Sigmoid colon (tissue), 7 donors: Measurements from ENCODE around the gene RFX3. TPM values are rescaled to one million over a fixed set of nuclear protein-coding genes. Genes with fewer than 3 reads are reported as not detected.
A peak's percentile ranks its signal among the peaks of the same experiment; 100 is the strongest.

Source experiments
- DNase-seq: peaks from one replicate; pipeline ENCODE4 v3.0.0-alpha.2; 2019
- H3K27ac ChIP-seq, 4 donors: fragments of 200-600 bp; sonication (generic); one replicate each; pipeline ENCODE4 v1.5.1; 2016 to 2019; ENCODE audit warnings: mild to moderate bottlenecking in 1 of 4
- H3K27me3 ChIP-seq, 3 donors: fragments of 200-600 bp; sonication (generic); one replicate each; pipeline ENCODE4 v1.5.1; 2019; ENCODE audit warnings: mild to moderate bottlenecking in 1 of 3
- H3K36me3 ChIP-seq, 4 donors: fragments of 200-600 bp; sonication (generic); one replicate each; pipeline ENCODE4 v1.5.1; 2016 to 2019
- H3K4me1 ChIP-seq, 4 donors: fragments of 200-600 bp; sonication (generic); one replicate each; pipeline ENCODE4 v1.5.1; 2017 to 2019
- H3K4me3 ChIP-seq, 4 donors: fragments of 200-600 bp; sonication (generic); one replicate each; pipeline ENCODE4 v1.5.1; 2017 to 2019; ENCODE audit warnings: mild to moderate bottlenecking in 2 of 4, moderate library complexity in 1 of 4
- H3K9me3 ChIP-seq, 4 donors: fragments of 200-600 bp in 3 of 4; sonication (generic) in 3 of 4; one replicate each; pipeline versions ENCODE4 v1.5.1 to v1.6.1; 2013 to 2019
- CTCF ChIP-seq, 4 experiments: fragments of 450-650 bp in 3 of 4; fragments of 200-600 bp in 1 of 4; IDR thresholded peaks; one replicate each; pipeline ENCODE4 v1.5.1; 2016 to 2019; ENCODE audit warnings: antibody characterized with exemption in 4 of 4, mild to moderate bottlenecking in 3 of 4, moderate library complexity in 2 of 4
- EP300 ChIP-seq, 4 donors: sonication (generic); formaldehyde crosslinking; IDR thresholded peaks; one replicate each; pipeline ENCODE4 v1.6.1; 2017; ENCODE audit warnings: antibody characterized with exemption in 4 of 4
- POLR2A ChIP-seq, 2 donors: fragments of 450-650 bp; IDR thresholded peaks; one replicate each; pipeline ENCODE4 v1.6.1; 2016; ENCODE audit warnings: antibody characterized with exemption in 2 of 2, mild to moderate bottlenecking in 2 of 2, moderate library complexity in 2 of 2
- POLR2AphosphoS5 ChIP-seq, 4 donors: sonication (generic); formaldehyde crosslinking; IDR thresholded peaks; one replicate each; pipeline ENCODE4 v1.6.1; 2017; ENCODE audit warnings: antibody characterized with exemption in 4 of 4
- WGBS, 2 donors: extraction: QIAGEN DNeasy Blood & Tissue Kit; methylation state at CpG; one replicate each; pipeline ENCODE4 v1.1.7; 2013; 5-methylcytosine and 5-hydroxymethylcytosine counted together
- intact Hi-C: fragments of 100-400 bp; cut with DNase I; formaldehyde crosslinking; loops from one replicate; pipeline ENCODE4 v1.15.1; 2023
- polyA plus RNA-seq, 3 donors: library from polyadenylated mRNA; stranded (reverse); fragments of 200-250 nt; gene quantifications; one replicate each; pipeline ENCODE4 v1.2.3, GENCODE V29; 2013
- total RNA-seq, 4 donors: library from RNA; depleted of rRNA; stranded (reverse); fragments of >200 nt; gene quantifications; one replicate each; pipeline ENCODE4 v1.1.0, GENCODE V29; 2016
- donor health status: healthy with polysubstance abuse.
- donor health status: Bipolar disorder and iron deficiency.
- donor health status: healthy.

The RFX3 gene
- total and polyA plus RNA-seq, 7 donors = 0.69 to 15.0 (median 6.4) TPM

DNA sequence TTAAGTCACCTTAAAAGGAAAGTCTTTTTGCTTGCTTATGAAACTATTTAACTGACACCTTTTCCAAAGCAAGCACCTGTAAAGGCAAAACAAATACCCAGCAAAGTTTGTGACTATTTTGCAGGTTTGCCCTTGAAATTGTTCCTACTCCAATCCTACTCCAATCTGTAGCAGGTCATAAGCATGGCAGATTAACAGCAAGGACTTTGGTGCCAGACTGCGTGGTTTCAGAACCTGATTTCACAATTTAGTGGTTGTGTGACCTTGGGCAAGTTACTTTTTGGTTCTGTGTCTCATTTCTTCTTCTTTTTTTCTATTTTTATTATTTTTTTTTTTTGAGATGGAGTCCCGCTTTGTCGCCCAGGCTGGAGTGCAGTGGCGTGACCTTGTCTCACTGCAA is 282.1 kb downstream of the RFX3 start:
- no peak for DNase-seq
- no peaks in the 10 kb centered on the region for H3K9me3 ChIP-seq
- H3K27ac ChIP-seq = no peak overlapping the region
- no peaks in the 10 kb centered on the region for H3K27me3 ChIP-seq
- TF ChIP-seq POLR2A (IDR thresholded peaks at IDR 0.05) = no peak
- TF ChIP-seq POLR2AphosphoS5 (IDR thresholded peaks at IDR 0.05) = no peak
- no peak for TF ChIP-seq CTCF (IDR thresholded peaks at IDR 0.05)
- H3K36me3 ChIP-seq = peaks cover 0 to 11% (median 0%) of the 10 kb centered on the region in 4 donors
- no peaks in the 10 kb centered on the region for H3K4me1 ChIP-seq
- intact Hi-C loops = no loop called here
- 91 to 94% methylated on average over 4 of the region's 4 CpGs for WGBS, 2 donors
- no peak overlapping the region for H3K4me3 ChIP-seq

GRCh38 chr9:3241290-3241689 is 284.5 kb downstream of the RFX3 start:
- Histone ChIP-seq H3K27me3 (no peaks in the 10 kb centered on the region), H3K9me3 (no peaks in the 10 kb centered on the region), H3K4me3 (no peak overlapping the region), H3K27ac (no peak overlapping the region), H3K36me3 (peaks cover 0 to 3% (median 0%) of the 10 kb centered on the region in 4 donors), H3K4me1 (no peaks in the 10 kb centered on the region)
- intact Hi-C loops = no loop called here
- TF ChIP-seq EP300 (IDR thresholded peaks at IDR 0.05) = no peak
- no peak for TF ChIP-seq CTCF (IDR thresholded peaks at IDR 0.05)
- TF ChIP-seq POLR2AphosphoS5 (IDR thresholded peaks at IDR 0.05) = no peak
- TF ChIP-seq POLR2A (IDR thresholded peaks at IDR 0.05) = no peak
- DNase-seq = no peak
- WGBS, 2 donors = 72 to 78% methylated on average over 3 of the region's 3 CpGs

DNA sequence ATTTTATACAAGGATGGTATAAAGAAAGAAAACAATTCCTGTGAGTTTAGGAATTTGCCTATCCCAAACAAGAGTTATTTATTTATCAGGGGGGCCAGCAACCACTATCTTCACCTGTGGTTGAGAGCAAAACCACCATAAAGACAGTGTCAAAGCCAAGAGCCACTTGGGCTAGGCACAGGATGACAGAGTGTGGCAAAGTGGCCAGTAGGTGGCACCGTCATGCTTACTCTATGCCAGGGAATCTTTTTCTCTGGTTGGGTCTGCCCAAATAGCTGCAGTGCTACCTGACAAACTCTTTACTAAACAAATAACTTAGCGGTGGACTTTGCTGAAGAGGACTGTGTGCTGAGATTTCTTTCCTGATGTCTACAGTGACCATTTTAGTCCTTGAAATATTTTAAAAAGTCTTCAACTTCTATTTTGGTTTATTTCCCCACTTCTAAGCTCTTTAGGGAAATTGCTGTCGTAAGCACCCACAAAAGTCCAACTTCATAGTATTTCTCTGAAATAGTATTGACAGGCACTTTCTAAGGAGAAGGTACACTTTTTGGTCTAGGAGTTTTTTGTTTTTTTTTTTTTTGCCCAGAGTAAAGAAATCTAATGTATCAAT is 285.0 kb downstream of the RFX3 start:
- WGBS, 2 donors = 34 to 51% methylated on average over 3 of the region's 3 CpGs
- Histone ChIP-seq H3K9me3 (no peaks in the 10 kb centered on the region), H3K4me1 (no peaks in the 10 kb centered on the region), H3K4me3 (no peak overlapping the region), H3K36me3 (peaks cover 0 to under 1% (median 0%) of the 10 kb centered on the region in 4 donors), H3K27me3 (no peaks in the 10 kb centered on the region), H3K27ac (no peak overlapping the region)
- no peak for TF ChIP-seq POLR2A (IDR thresholded peaks at IDR 0.05)
- peak in 3 of 4 experiments; percentile 41 to 58 (median 45) for TF ChIP-seq CTCF (IDR thresholded peaks at IDR 0.05)
- intact Hi-C loops = no loop called here
- peak; percentile 70 for DNase-seq

- TF ChIP-seq CTCF (IDR thresholded peaks at IDR 0.05) (no peak), POLR2A (IDR thresholded peaks at IDR 0.05) (no peak), POLR2AphosphoS5 (IDR thresholded peaks at IDR 0.05) (no peak), EP300 (IDR thresholded peaks at IDR 0.05) (no peak)
- H3K4me1 ChIP-seq = no peaks in the 10 kb centered on the region
- peaks cover 0 to 11% (median 0%) of the 10 kb centered on the region in 4 donors for H3K36me3 ChIP-seq
- H3K4me3 ChIP-seq = no peak overlapping the region
- DNase-seq = no peak
- intact Hi-C loops = no loop called here
- no peaks in the 10 kb centered on the region for H3K9me3 ChIP-seq
- 91 to 95% methylated on average over 4 of the region's 4 CpGs for WGBS, 2 donors
- no peaks in the 10 kb centered on the region for H3K27me3 ChIP-seq
- no peak overlapping the region for H3K27ac ChIP-seq
Observed at GRCh38 chr9:3239240-3239639, 286.6 kb downstream of the RFX3 start.

- H3K9me3 ChIP-seq = no peaks in the 10 kb centered on the region
- WGBS, 2 donors = 93% methylated on average over 4 of the region's 4 CpGs
Observed at GRCh38 chr9:3238236-3238635, 287.6 kb downstream of the RFX3 start.

More at GRCh38 chr9:3238236-3238635, 287.6 kb downstream of the RFX3 start:
- TF ChIP-seq CTCF (IDR thresholded peaks at IDR 0.05) (no peak), EP300 (IDR thresholded peaks at IDR 0.05) (no peak), POLR2AphosphoS5 (IDR thresholded peaks at IDR 0.05) (no peak), POLR2A (IDR thresholded peaks at IDR 0.05) (no peak)
- no peak for DNase-seq
- no peaks in the 10 kb centered on the region for H3K4me1 ChIP-seq
- no peak overlapping the region for H3K4me3 ChIP-seq
- H3K27me3 ChIP-seq = no peaks in the 10 kb centered on the region
- peaks cover 0 to 11% (median 0%) of the 10 kb centered on the region in 4 donors for H3K36me3 ChIP-seq
- intact Hi-C loops = no loop called here
- no peak overlapping the region for H3K27ac ChIP-seq
